ENCODE measurements around the gene CSNK2A2. TPM values are rescaled to one million over a fixed set of nuclear protein-coding genes. Genes with fewer than 3 reads are reported as not detected.

The CSNK2A2 gene
- total and polyA plus RNA-seq, 2 of the 8 experiments (the other 6 are each of a cell fraction or from before 2014, with no cell fraction given) = 37.9 to 128 TPM

DNA sequence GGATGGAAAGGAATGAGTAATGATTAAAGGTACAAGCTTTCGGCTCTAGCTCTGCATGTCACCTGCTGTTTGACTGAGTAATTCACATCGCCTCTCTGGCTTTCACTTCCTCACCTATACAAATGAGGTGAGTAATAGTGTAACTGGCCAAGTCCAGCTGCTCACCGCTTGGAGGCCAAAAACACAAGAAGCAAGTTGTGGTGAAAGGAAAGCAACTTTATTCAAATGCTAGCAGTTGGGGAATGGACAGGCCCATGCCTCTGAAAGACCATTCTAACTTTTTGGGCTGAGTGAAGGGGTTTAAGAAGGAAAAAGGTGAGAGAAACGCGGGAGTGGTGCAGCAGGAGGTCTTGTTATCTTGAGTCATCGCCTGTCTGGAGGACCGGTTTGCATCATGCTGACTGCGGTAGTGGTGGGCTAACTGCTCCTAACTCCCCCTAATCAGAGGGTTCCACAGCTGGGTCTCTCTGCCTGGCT lies 45.7 kb upstream of the CSNK2A2 start:
- H3K14ac ChIP-seq (ENCODE audit: insufficient read length) = no peak overlapping the region
- peak overlapping the region; percentile 7 to 41; a peak in 2 of 4 replicates for H3K4me2 ChIP-seq (ENCODE audit: insufficient read depth in 1 of 2, low read depth in 2 of 2, low read length in 2 of 2)
- no peak overlapping the region for H2BK120ac ChIP-seq (replicated peaks; ENCODE audit: low read depth, low read length)
- H3K18ac ChIP-seq (ENCODE audit: extremely low read depth, low read length) = no peak overlapping the region
- no peaks in the 10 kb centered on the region for H3K9me3 ChIP-seq (ENCODE audit: insufficient read depth in 2 of 2, low read depth in 1 of 2, low read length in 1 of 2)
- DNase-seq (ENCODE audit: low read depth in 1 of 2, low spot score in 2 of 2) (no peak), FAIRE-seq (peak; percentile 13)
- H3K23me2 ChIP-seq (ENCODE audit: low read depth, low read length) = no peaks in the 10 kb centered on the region
- ChIA-PET POLR2A (ENCODE audit: partially characterized antibody) (interaction anchor here (0.9 kb wide), 1 partner anchor 46 kb away, joined by 3 read pairs; no protein-coding TSS in a partner anchor), CTCF (ENCODE audit: partially characterized antibody) (no interaction called here)
- no peak overlapping the region for H3K56ac ChIP-seq (replicated peaks; ENCODE audit: insufficient read length, low read depth, low read length)
- no peaks in the 10 kb centered on the region for H3K79me2 ChIP-seq (ENCODE audit: control insufficient read depth in 1 of 2, insufficient read depth in 2 of 2, low read length in 2 of 2)
- H3K23ac ChIP-seq (ENCODE audit: insufficient read length) = no peak overlapping the region
- no peak overlapping the region for H2BK12ac ChIP-seq (ENCODE audit: low read depth, low read length)
- H2BK20ac ChIP-seq (ENCODE audit: low read length) = no peak overlapping the region
- no peaks in the 10 kb centered on the region; a peak in 1 of 7 replicates for H3K27me3 ChIP-seq (replicated peaks in 1 of 4; ENCODE audit: control insufficient read depth in 3 of 4, extremely low read depth in 1 of 4, insufficient read depth in 3 of 4, low read length in 3 of 4)
- H3K27ac ChIP-seq (ENCODE audit: low read depth, low read length) = peak overlapping the region; percentile 29; the same call in 1 of the 2 replicates
- TF ChIP-seq ASH2L (IDR thresholded peaks at IDR 0.05; ENCODE audit: low read length) = peak; percentile 48
- no peak for TF ChIP-seq CTCF (IDR thresholded peaks at IDR 0.05; ENCODE audit: control extremely low read depth in 1 of 3, insufficient read depth in 1 of 3, low read depth in 1 of 3, low read length in 3 of 3)
- no peak overlapping the region for H4K5ac ChIP-seq (ENCODE audit: insufficient read length, low read depth, low read length)
- H3K4me3 ChIP-seq (ENCODE audit: extremely low read depth in 1 of 4, insufficient read depth in 2 of 4, low read depth in 3 of 4, low read length in 4 of 4) = no peak overlapping the region
- H2AFZ ChIP-seq (ENCODE audit: low read length) = peak overlapping the region; percentile 98
- no peak overlapping the region for H4K8ac ChIP-seq (ENCODE audit: extremely low read depth, insufficient read depth, low read length)
- H4K20me1 ChIP-seq (replicated peaks in 1 of 2; ENCODE audit: control insufficient read depth in 1 of 2, insufficient read depth in 2 of 2, low read length in 2 of 2) = no peaks in the 10 kb centered on the region
- H3K4ac ChIP-seq (replicated peaks; ENCODE audit: insufficient read length, low read depth, low read length) = no peak overlapping the region
- peaks cover 0 to 10% (median 3%) of the 10 kb centered on the region in 4 experiments; a peak in 2 of 7 replicates for H3K4me1 ChIP-seq (replicated peaks in 1 of 4; ENCODE audit: control insufficient read depth in 3 of 4, insufficient read depth in 4 of 4, low read length in 3 of 4)
- H3K36me3 ChIP-seq (ENCODE audit: control insufficient read depth in 2 of 4, insufficient read depth in 4 of 4, low read length in 3 of 4) = no peaks in the 10 kb centered on the region
- H2BK15ac ChIP-seq (ENCODE audit: low read length) = no peak overlapping the region
- H2AK5ac ChIP-seq (ENCODE audit: low read depth, low read length) = no peak overlapping the region
- no peaks in the 10 kb centered on the region for H3K79me1 ChIP-seq (ENCODE audit: low read depth, low read length)
- WGBS, 2 experiments (ENCODE audit: extremely low coverage in 1 of 2, insufficient coverage in 1 of 2, insufficient read length in 1 of 2, insufficient replicate concordance in 2 of 2, low coverage in 1 of 2, low lambda C conversion rate in 2 of 2, missing lambda C conversion rate in 1 of 2) = 59% methylated on average over 8 of the region's 8 CpGs; no CpG with 5 or more reads in 1 of the 2 experiments
- H3K9ac ChIP-seq (replicated peaks in 1 of 4; ENCODE audit: extremely low read depth in 1 of 4, low read depth in 3 of 4, low read length in 3 of 4) = peak overlapping the region in 1 of 4 experiments; percentile 10; a peak in 1 of 7 replicates
- H4K91ac ChIP-seq (replicated peaks; ENCODE audit: insufficient read length, low read length) = peak overlapping the region; percentile 10
- no peak overlapping the region for H2BK5ac ChIP-seq (ENCODE audit: low read depth, low read length)

All from H1 (cell line).